ENCODE measurements around the gene ARL3.

The ARL3 gene

DNA sequence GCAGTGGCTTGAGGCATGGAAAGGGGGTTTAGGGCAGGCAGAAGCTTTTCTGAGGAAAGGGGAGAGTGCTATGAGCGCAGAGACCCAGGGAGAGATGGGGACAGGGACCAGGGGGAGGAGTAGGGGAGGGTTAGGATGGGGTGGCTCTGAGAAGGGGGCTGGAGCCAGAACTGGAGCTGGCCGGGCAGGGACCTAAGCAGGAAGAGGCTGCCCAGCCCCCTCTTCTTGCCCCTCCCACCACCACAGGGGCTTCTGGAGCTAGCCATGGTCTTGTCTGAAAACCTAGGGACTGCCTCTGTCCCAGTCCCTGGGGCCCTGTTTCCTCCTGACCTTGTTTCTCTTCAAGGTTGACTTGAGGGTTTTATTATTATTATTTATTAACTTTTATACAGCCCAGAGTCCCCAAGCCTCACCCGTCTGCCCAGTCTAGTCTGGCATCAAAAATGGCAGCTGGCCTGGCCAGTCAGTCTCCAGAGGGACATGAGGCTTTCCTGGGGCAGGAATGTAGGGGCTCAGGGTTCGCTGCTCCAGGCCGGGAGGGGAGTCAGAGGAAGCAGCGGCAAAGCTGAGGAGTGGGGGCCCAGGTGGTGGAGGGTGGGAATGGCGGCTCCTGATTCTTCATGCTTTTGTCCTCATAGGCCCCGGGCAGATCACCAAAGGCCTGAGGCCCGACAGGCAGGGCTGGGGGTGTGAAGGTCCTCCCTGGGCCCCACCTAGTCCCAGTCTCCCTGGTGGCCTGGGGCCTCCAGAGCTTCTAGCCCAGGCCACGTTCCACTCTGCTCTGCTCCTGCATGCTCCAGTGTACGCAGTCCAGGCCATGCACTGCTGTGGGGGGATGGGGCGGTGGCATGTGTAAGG lies 64.2 kb downstream of the ARL3 start:
- DNase-seq = no peak

DNA sequence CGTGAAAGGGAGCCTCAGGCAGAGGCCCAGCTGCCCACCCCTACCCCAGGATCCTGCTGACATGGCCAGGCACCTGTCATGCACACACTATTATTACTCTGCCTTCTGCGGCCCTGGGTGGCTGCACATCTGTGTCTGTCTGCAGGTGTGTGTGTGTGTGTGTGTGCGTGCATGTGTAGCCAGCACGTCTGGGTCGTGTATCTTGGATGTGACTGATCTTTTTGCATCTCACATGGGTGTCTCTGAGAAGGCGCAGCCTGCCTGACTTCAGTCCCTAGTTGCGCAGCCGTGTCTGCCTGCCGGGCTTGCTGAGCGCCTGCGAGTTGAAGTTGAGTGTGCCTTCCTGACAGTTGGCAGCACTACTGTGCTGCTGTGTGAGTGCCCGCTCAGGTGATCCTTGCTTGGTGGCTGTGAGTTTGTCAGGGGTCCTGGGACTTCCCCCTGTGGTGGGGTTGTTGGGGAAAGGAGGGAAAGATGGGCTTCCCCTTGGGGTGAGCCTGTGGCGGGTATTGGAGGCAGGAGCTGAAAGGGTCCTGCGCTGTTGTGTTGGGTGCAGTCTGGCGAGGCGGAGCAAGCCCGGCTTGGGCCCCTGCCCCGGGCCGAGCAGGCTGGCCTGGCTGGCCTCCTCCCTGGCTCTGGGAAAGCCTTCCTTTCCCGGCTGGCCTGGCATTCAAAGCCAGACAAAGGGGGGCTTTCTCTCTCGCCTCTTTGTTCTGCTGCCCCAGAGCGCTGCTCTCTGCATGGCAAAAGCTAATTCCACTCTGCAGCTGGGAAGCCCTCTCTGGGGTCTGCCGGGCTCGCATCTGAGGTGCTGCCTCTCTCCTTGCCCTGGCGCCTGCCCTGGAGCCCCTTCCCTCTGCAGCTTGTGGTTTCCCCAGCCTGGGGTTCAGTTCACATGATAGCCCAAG lies 65.1 kb downstream of the ARL3 start:
- peak; percentile 63 for DNase-seq

DNA sequence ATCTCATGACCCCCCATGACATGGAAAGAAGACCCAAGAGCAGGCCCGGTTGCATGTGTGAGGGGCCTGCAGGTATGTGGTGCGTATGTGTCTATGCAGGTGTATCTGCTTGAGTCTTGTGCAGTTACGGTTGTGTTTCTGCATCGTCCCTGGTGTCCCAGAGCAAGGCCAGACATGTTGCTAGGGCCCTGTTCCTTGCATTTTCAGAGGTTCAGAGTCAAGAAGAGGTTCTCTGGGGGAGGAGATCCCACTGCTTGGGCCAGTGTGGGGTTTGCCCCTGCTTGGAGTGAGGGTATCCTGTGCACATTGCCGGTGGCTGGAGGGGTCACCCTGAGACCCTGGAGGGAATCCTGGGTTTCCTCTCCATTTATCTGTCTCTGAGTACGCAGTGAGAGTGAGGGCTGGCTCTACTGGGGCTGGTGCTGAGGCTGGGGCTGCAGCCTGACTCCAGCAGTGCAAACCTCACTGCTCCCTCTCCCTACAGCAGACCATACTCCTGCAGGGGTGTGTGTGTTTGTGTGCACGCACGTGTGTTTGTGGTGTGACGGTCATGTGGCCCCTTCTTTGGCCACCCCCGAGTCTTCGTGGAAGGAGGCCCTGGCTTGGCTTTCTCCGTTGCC lies 65.8 kb downstream of the ARL3 start:
- no peak for DNase-seq

DNA sequence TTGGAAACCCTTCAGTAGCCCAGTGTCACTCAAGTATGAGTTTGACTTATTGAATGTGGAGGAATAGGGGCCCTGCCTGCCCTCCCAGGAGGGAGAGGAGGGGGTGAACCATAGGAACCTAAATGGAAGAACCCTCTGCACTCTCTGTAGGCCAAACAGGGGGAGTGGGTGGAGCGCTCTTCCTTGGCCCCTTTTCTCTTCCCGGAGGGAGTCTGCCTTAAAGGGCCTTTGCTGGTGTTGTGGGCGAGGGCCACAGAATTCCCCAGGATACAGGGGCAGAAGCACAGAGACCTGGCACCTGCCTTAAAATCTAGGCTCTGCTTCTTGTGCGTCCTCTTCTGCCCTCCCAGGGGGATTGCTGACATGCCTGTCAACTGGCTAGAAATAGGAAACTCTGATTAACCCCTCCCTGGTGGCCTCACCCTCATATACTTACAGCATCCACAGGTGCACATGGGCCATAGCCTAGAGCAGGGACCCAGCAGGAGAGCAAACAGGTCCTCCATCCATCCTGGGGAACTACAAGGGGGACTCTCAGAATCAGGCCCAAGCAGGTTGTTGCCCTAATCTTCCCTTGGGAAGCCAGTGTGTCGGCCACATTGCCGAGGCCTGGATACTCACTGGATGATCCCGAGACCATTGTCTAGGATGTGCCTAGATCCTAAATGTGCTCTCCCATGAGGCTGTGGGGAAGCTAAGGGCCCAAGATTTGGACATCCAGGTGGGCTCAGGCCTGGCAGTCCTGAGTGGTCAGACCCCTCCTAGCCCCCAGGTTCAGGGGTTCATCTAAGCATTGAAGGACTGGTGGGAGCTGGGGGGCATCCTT lies 66.5 kb downstream of the ARL3 start:
- no peak for DNase-seq

DNA sequence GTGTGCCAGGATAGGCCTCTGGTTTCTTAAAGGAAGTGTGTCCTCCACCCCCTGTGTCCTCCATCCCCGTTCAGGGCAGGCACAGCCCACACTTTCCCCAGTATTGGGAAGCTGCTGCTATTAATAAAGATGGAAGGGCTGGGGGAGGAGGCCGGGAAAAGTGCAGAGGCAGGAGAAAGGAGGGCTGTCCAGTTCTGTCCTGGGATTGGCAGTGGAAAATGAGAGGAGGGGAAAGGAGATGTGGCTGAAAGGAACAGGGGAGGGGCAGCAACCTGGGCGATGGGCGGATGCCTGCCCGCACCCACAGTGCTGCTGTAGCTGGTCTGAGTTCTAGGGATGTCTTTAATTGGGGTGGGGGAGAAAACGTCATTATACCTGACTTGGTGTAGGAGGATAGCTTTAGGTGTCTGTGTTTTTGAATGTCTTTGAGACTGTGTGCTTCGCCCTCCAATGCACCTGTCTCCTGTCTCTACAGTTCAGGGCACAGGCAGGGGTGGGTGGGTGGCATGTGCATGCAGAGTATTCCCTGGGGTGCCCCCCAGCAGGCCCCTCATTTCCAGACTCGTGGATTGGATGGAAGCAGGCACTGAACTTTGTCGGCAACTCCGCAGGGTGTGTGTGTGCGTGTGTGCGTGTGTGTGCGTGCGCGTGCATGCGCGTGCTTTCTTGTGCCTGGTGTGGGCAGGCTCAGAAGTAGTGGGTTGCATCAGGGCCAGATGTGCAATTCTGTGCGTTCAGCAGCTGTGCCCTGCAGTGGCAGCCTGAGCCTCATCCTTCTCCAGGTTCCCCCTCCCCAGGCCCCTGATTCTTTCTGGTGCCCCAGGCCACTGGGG lies 67.4 kb downstream of the ARL3 start:
- DNase-seq = peak; percentile 73

DNA sequence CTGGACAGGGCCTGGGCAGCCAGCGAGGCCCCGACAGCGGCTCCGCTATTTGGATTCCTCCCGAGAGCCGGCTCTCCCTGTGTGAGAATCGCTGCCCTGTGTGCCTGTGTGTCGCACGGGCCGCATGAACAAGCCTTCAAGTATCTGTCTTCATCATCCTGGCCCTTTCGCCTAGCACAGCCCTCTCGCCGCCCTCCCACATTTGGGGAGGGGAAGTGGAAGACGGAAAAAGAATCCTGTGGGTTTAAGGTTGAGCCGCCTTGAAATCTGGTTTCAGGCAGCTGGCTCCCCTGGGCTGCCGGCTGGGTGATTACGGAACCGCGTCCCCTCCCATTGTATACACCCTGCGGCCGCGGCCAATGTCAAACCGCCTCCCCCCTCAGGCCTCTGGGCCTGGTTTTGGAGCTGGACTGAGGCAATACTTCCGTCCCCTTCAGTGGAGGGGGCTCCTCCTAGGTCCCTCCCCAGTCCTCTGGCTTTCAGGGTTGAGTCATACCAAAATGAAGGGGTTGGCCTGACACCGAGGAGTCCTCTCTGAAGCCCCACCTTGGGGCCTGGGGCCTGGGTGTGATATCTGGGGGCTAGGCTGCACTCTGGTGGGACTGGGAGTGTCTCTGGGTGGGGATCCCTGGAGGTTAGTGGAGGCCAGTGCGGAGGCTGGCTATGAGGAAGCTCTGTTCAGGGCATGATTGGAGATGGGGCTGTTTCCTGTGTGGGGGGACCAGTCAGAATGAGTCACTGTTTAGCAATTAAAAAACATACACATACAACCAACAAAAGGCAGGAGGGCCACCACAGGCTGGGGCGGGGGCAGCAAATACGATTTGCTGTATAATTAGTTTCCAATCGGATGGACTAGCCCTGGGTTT lies 68.2 kb downstream of the ARL3 start:
- DNase-seq = peak; percentile 82

DNA sequence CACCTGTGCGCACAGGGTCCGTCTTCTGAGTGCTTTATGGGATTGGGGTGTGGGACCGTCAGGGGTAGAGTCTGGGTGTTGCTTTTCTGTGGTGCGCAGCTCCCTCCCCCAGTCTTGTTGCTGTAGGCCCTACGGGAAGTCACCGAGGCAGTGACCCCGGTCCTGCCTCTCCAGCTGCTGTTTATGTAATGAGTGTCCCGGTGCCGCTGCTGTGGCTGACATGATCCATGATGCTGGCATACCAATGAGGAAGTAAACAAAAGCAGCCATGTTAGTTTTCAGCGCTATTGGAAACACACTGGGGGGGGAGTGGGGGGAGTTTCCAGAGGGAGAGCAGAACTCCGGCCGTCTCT lies 68.8 kb downstream of the ARL3 start:
- DNase-seq = peak; percentile 65

DNA sequence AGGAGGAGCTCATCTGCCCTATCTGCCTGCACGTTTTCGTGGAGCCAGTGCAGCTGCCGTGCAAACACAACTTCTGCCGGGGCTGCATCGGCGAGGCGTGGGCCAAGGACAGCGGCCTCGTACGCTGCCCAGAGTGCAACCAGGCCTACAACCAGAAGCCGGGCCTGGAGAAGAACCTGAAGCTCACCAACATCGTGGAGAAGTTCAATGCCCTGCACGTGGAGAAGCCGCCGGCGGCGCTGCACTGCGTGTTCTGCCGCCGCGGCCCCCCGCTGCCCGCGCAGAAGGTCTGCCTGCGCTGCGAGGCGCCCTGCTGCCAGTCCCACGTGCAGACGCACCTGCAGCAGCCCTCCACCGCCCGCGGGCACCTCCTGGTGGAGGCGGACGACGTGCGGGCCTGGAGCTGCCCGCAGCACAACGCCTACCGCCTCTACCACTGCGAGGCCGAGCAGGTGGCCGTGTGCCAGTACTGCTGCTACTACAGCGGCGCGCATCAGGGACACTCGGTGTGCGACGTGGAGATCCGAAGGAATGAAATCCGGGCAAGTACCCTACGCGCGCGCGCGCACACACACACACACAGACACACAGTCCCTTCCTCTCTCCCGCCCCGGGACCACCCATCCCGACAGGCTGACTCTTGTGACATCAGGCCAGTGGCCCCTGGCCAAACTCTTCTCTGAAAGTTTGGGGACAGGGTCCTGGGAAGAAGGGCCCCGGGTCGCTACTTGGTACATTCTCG lies 69.4 kb downstream of the ARL3 start:
- DNase-seq = peak; percentile 85

DNA sequence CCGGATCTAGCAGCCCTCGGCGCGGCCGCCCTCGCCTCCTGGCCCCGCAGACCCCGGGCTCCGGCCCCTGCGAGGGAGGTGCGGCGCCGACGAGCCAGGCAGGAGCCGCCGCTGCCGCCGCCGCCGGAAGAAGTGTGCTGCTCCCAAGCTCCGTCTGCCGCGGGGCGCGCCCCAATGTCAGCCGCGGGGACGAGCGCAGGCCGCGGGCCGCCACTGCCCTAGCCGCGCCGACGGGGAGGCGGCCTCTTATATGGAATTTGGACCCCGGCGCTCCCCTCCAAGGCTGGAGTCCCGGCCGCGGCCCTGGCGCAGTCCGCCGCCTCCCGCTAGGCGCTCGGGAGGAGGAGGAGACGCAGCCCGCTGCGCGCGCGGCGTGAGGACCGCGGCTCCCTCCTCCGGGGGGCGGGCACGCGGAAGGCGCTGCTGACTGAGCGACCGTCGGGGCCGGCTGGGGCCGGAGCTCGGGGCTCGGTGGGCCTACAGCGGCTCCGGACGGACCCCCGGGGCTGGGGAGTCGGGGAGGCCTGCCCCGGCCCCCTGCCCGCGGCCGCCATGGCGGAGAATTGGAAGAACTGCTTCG lies 70.0 kb downstream of the ARL3 start, which contains the start of gene TRIM8:
Gene TRIM8 (plus strand): TSS at position 414 of the 580 bp plus-strand sequence. CDS start 139 bp downstream, at position 553.
- peak; percentile 66 for DNase-seq

DNA sequence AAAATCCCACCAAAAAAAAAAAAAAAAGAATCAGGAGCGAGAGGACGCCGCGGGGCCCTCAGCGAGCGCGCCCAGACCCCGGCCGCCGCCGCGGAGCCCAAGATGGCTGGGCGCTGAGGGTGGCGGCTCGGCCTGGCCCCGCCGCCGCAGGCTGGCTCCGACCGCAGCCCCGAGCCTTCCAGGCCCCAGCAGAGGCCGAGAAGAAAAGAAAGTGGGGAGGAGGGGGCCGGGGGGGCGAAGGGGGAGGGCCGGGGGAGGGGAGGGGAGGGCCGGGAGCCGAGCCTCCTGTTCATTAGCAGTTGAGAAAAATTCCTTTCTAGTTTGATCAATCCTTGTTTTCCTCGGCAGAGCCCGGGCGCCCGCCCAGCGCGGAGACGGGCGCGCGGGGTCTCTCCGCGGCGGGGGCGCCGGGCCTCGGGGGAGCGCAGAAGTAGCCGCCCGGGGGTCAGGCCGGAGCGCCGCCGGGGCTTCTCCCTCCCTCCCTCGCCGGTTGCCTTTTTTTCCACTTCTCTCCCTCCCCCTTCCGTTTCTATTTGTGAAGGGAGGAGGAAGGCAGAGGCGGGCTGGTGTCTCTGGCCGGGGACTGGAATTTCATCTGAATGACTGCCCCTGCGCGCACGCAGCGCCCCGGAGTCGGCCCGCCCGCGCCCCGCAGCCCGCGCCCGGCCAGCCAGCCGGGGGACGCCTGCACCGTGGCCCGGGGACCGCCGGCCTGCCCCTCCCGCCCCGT lies 70.7 kb downstream of the ARL3 start:
- peak; percentile 55 for DNase-seq

DNA sequence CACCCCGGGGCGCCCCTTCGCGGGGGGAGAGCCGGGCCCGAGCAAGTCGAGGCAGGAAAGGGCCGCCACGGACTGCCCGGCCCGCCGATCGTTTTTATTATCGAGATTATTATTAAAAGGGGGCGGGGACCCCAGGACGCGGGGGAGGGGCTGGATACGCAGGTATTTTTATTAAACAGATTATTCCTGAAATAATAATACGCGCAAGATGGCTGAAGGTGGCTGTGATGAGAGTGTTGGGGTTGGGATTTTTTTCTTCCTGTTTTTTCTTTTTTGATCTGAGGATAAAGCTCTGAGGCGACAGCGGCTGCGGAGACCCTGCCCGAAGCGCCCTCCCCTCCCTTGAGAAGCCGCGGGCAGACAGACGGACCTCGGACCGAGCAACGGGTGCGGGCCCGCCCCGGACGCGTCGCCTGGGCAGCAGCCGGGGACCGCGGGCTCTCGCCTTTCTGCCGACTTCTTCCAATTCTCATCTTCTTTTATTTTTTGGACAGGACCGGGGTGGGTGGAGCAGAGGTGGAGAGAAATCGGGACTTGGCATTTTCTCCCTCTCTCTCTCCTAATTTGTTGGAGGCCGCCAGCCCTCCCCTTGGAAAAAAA lies 71.4 kb downstream of the ARL3 start:
- peak; percentile 61 for DNase-seq

DNA sequence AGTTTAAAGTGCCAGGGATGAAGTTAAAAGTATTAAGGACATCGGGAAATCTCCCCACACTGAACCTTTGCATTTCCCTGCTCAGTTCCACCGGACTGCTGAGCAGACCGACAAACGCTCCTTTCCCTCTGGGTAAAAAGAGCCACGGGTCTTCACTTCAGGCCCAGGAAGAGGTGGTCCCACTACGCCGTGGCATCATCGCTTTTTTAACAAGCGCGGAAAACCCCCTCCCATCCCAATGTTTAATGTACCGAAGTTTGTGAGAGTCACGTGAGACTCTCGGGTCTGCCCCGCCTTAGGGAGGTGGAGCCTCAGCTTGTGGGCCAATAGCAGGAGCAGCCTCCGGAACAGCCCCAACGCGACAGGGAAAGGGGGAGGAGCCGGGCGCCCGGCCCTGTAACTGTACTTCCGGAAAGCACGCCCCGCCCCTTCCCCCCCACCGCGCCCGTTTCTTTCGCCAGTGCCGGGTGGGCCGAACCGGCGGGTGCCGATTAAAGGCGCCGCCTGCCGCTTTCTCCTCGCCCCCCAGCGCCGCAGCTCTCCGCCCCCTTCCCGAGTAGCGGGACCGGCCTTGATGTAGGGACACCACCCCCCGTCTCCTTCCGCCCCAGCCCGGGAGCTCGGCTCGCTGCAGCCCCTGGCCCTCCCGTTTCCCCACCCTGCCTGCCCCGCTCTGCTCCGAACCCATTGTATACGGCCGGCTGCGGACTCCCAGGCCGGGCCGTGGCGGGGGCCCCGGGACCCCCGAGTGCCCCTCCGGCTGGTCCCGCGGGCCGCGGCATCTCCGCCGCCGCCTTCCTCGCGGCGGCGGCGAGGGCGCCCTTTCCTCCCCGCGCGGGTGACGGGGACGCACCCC lies 72.1 kb downstream of the ARL3 start:
- DNase-seq = peak; percentile 100

DNA sequence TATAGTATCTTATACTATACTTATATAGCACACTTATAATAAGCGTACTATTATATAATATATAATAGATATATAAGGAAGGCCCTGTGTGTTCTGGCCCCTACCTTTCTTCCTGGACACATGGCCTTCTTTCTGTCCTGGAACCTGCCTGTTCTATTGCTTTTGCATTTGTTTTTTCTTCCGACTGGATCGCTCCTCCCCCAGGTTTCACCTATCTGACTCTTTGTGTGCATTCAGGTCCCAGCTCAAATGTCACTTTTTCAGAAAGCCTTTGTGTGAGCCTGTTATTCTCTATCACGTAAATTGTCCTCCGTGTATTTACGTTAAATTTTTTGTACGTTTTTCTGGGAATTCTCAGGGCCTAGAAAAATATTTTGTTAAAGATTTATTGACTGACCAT lies 72.8 kb downstream of the ARL3 start:
- DNase-seq = no peak

DNA sequence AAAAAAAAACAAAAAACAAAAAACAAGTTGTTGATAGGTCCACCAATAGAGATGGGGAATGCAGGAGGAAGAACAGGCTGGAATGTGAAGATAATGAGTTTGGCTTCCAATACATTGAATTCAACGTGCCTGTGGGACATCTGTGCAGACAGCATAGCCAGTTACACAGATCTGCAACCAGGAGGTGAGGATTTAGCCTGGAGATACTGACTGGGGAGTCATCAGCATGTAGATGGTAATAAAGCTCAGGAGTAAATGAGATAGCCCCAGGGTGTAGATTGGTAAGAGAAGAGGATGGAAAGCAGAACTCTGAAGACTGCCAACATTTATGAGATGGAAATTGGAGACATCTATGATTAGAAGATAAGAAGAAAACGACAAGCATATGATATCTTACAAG lies 74.7 kb downstream of the ARL3 start:
- no peak for DNase-seq

DNA sequence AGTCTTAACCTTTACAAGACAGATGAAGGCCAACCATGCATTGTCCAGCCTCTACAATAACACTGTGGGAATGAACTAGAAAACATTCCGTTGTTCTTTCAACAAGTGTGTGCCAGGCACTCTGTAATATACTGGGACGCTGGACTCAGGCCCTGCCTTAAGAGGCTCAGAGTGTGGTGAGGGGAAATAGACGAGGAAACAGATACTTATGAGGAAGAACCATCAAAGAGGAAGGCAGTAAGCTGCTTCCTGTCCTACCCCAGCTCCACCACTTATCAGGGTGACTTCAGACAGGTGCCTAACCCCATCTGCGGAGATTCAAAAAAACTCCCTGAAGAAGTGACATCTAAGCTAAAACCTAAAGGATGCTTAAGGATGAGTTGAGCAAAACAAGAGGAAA lies 78.8 kb downstream of the ARL3 start:
- DNase-seq = peak; percentile 43

DNA sequence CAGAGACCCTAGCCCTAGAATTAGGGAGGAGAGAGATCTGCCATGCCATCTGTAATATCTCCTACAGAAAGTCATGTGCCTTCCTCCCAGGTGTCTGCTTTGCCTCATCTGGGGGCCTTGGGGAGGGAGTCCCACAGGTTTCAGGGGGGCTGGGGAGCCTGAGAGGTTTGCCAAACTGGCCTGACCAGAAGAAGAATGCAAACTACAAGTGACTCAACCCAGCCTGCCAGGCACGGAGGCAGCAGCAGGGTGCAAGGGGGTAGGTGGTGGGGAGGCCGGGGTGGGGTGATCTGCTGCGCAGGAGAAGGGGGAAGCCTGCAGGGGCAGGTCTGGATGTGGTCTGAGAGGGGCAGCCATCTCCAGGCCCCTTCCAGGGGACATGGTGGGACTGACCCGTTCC lies 79.5 kb downstream of the ARL3 start:
- DNase-seq = no peak

DNA sequence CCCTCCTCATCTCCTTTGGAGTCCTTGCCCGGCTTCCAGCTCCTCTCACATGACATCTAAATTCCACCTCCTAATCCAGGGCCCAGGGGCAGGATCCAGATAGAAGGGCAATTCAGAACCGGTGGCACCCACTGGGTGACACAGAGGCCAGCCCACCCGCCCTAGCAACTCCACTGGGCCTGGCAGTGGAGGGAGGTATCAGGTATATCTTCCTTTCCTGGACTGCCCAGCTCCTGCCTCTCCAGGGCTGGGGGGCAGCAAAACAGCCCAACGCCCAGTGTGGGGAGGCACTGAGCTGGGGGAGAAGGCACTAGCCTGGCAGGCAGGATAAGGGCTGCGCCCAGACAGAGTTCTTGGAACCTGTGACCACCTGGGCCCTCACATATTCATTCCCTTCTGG lies 80.3 kb downstream of the ARL3 start:
- DNase-seq = no peak

All from CD4-positive, alpha-beta T cell treated with Interleukin-6 for 4 hours (primary cell).